CD14-positive monocyte (primary cell): ENCODE data around the gene RAB14. TPM values are rescaled to one million over a fixed set of nuclear protein-coding genes. Genes with fewer than 3 reads are reported as not detected.

Experiments
- DNase-seq, 3 donors: peaks; one replicate each; pipeline ENCODE4 v3.0.0-alpha.2; 2011 to 2022
- H2AFZ ChIP-seq: 2 replicates; pipeline ENCODE4 v1.6.0; 2012; ENCODE audit warnings: mild to moderate bottlenecking, low read depth, low read length, inconsistent platforms; ENCODE audit not compliant: insufficient read depth, poor library complexity, severe bottlenecking
- H3K27ac ChIP-seq, 2 donors: 1 replicate in 1 of 2; 2 replicates in 1 of 2; pipeline ENCODE4 v1.5.1; 2012 to 2013; ENCODE audit warnings: low read length in 2 of 2, control low read depth in 1 of 2, inconsistent platforms in 1 of 2, low read depth in 1 of 2, mild to moderate bottlenecking in 1 of 2
- H3K27me3 ChIP-seq, 2 donors: one replicate each; pipeline versions ENCODE4 v1.6.0 to v1.6.1; 2011 to 2013; ENCODE audit warnings: low read length in 2 of 2; ENCODE audit not compliant: control insufficient read depth in 2 of 2, insufficient read depth in 2 of 2
- H3K36me3 ChIP-seq, 2 donors: replicated peaks in 1 of 2; 1 replicate in 1 of 2; 2 replicates in 1 of 2; pipeline versions ENCODE4 v1.5.1 to v1.6.1; 2012 to 2013; ENCODE audit warnings: low read length in 2 of 2, control low read depth in 1 of 2, inconsistent platforms in 1 of 2, mild to moderate bottlenecking in 1 of 2; ENCODE audit not compliant: insufficient read depth in 2 of 2, control insufficient read depth in 1 of 2
- H3K4me1 ChIP-seq, 2 donors: 1 replicate in 1 of 2; 2 replicates in 1 of 2; pipeline versions ENCODE4 v1.5.1 to v1.6.1; 2012 to 2013; ENCODE audit warnings: low read length in 2 of 2, control low read depth in 1 of 2, inconsistent platforms in 1 of 2, mild to moderate bottlenecking in 1 of 2, moderate library complexity in 1 of 2; ENCODE audit not compliant: insufficient read depth in 2 of 2, control insufficient read depth in 1 of 2
- H3K4me2 ChIP-seq: replicated peaks from 2 replicates; pipeline ENCODE3; 2012; ENCODE audit warnings: low read length, moderate library complexity, mild to moderate bottlenecking; ENCODE audit not compliant: poor library complexity, severe bottlenecking; ENCODE audit errors: extremely low read depth
- H3K4me3 ChIP-seq, 3 experiments: fragments of 200-600 bp in 1 of 3; sonication (generic) in 1 of 3; replicated peaks in 1 of 3; 1 replicate in 2 of 3; 2 replicates in 1 of 3; pipeline ENCODE4 v1.5.1; 2011 to 2013; ENCODE audit warnings: low read length in 3 of 3, mild to moderate bottlenecking in 3 of 3, control low read depth in 2 of 3, low read depth in 2 of 3, inconsistent platforms in 1 of 3, moderate library complexity in 1 of 3
- H3K79me2 ChIP-seq: 2 replicates; pipeline ENCODE4 v1.6.0; 2012; ENCODE audit warnings: mild to moderate bottlenecking, control low read depth, inconsistent platforms, low read length, moderate library complexity; ENCODE audit not compliant: insufficient read depth
- H3K9ac ChIP-seq: 2 replicates; pipeline ENCODE4 v1.6.0; 2017; ENCODE audit warnings: low read length, mild to moderate bottlenecking; ENCODE audit not compliant: insufficient read depth, poor library complexity, severe bottlenecking
- H3K9me3 ChIP-seq, 2 donors: replicated peaks in 1 of 2; 1 replicate in 1 of 2; 2 replicates in 1 of 2; pipeline versions ENCODE4 v1.5.1 to v1.6.1; 2012 to 2013; ENCODE audit warnings: low read length in 2 of 2, control low read depth in 1 of 2; ENCODE audit not compliant: control insufficient read depth in 1 of 2, insufficient read depth in 1 of 2
- H4K20me1 ChIP-seq: 2 replicates; pipeline ENCODE4 v1.6.0; 2012; ENCODE audit warnings: mild to moderate bottlenecking, low read length, control low read depth, moderate library complexity; ENCODE audit not compliant: insufficient read depth
- H3K27ac Mint-ChIP-seq, 7 donors: one replicate each; pipeline ENCODE4 v1.8.0; 2020; ENCODE audit warnings: mild to moderate bottlenecking in 7 of 7, mixed read lengths in 7 of 7, moderate library complexity in 6 of 7, inconsistent platforms in 2 of 7
- H3K27me3 Mint-ChIP-seq, 3 donors: one replicate each; pipeline ENCODE4 v1.8.0; 2021 to 2022; ENCODE audit warnings: low read depth in 3 of 3, mild to moderate bottlenecking in 3 of 3, mixed read lengths in 3 of 3, moderate library complexity in 3 of 3, inconsistent platforms in 1 of 3
- H3K36me3 Mint-ChIP-seq, 2 donors: one replicate each; pipeline ENCODE4 v1.8.0; 2020; ENCODE audit warnings: mixed read lengths in 2 of 2, inconsistent platforms in 1 of 2, mild to moderate bottlenecking in 1 of 2
- H3K4me1 Mint-ChIP-seq: one replicate; pipeline ENCODE4 v1.8.0; 2020; ENCODE audit warnings: mild to moderate bottlenecking, mixed read lengths
- H3K4me3 Mint-ChIP-seq, 2 donors: one replicate each; pipeline ENCODE4 v1.8.0; 2020; ENCODE audit warnings: mild to moderate bottlenecking in 2 of 2, mixed read lengths in 2 of 2, moderate library complexity in 1 of 2
- H3K9me3 Mint-ChIP-seq, 7 donors: one replicate each; pipeline ENCODE4 v1.8.0; 2020 to 2022; ENCODE audit warnings: mixed read lengths in 7 of 7, mild to moderate bottlenecking in 6 of 7, moderate library complexity in 6 of 7, inconsistent platforms in 2 of 7
- WGBS: methylation state at CpG from one replicate; pipeline ENCODE4 v1.1.5; 2013; ENCODE audit warnings: missing lambda C conversion rate; ENCODE audit not compliant: insufficient coverage; 5-methylcytosine and 5-hydroxymethylcytosine counted together
- intact Hi-C, 2 donors: fragments of 100-400 bp; cut with micrococcal nuclease; formaldehyde crosslinking; loops; one replicate each; pipeline versions ENCODE4 v1.15.0 to v1.15.1; 2023
- polyA plus RNA-seq, 3 donors: library from polyadenylated mRNA; depleted of rRNA in 1 of 3; unstranded in 2 of 3; stranded (reverse) in 1 of 3; fragments of 300-500 nt in 2 of 3; fragments of >200 nt in 1 of 3; fragmentation: Illumina TruSeq in 2 of 3; gene quantifications; 1 replicate in 2 of 3; 2 replicates in 1 of 3; pipeline ENCODE4 v1.2.3, GENCODE V29; 2012 to 2021
- TF ChIP-seq, protein P1 (sequence below): fragments of 200-600 bp; IDR thresholded peaks from one replicate; pipeline ENCODE4 v1.8.0; 2022; ENCODE audit warnings: antibody characterized with exemption, mild to moderate bottlenecking

Gene RAB14
- polyA plus RNA-seq, 3 donors: 23.1 to 60.0 (median 44.4) TPM

- Mint-ChIP-seq H3K4me1 (peaks cover 59% of the 10 kb centered on the region), H3K27ac (peak overlapping the region; percentile 89 to 97 (median 96)), H3K27me3 (no peaks in the 10 kb centered on the region), H3K9me3 (no peaks in the 10 kb centered on the region), H3K36me3 (peaks cover 0 to 2% of the 10 kb centered on the region in 2 donors), H3K4me3 (peak overlapping the region; percentile 92 to 95)
- Histone ChIP-seq H2AFZ (peak overlapping the region; percentile 87), H3K36me3 (no peaks in the 10 kb centered on the region), H3K27me3 (no peaks in the 10 kb centered on the region), H3K27ac (peak overlapping the region; percentile 84 to 88), H3K9me3 (no peaks in the 10 kb centered on the region), H4K20me1 (peaks cover 50% of the 10 kb centered on the region), H3K79me2 (peaks cover 56% of the 10 kb centered on the region), H3K4me1 (peaks cover 29 to 61% of the 10 kb centered on the region in 2 donors), H3K9ac (peak overlapping the region; percentile 96), H3K4me3 (peak overlapping the region; percentile 88 to 97 (median 89)), H3K4me2 (peak overlapping the region; percentile 94)
- DNase-seq: no peak
- WGBS: under 1% methylated on average over 73 of the region's 81 CpGs
- TF ChIP-seq, protein P1, sequence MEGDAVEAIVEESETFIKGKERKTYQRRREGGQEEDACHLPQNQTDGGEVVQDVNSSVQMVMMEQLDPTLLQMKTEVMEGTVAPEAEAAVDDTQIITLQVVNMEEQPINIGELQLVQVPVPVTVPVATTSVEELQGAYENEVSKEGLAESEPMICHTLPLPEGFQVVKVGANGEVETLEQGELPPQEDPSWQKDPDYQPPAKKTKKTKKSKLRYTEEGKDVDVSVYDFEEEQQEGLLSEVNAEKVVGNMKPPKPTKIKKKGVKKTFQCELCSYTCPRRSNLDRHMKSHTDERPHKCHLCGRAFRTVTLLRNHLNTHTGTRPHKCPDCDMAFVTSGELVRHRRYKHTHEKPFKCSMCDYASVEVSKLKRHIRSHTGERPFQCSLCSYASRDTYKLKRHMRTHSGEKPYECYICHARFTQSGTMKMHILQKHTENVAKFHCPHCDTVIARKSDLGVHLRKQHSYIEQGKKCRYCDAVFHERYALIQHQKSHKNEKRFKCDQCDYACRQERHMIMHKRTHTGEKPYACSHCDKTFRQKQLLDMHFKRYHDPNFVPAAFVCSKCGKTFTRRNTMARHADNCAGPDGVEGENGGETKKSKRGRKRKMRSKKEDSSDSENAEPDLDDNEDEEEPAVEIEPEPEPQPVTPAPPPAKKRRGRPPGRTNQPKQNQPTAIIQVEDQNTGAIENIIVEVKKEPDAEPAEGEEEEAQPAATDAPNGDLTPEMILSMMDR: no peak
- intact Hi-C loops: loop anchor here in 1 of 2 donors (5.0 kb wide), 1 partner anchor 171 kb away; the partner anchor contains the start of gene STOM
Observed at GRCh38 chr9:121201045-121201737, 478 bp downstream of the RAB14 start.

GRCh38 chr9:121200356-121200755 lies 1.3 kb downstream of the RAB14 start:
- 14% methylated on average over 1 of the region's 4 CpGs for WGBS
- Mint-ChIP-seq H3K27me3 (no peaks in the 10 kb centered on the region), H3K36me3 (peaks cover 0 to 2% of the 10 kb centered on the region in 2 donors), H3K9me3 (no peaks in the 10 kb centered on the region), H3K4me1 (peaks cover 67% of the 10 kb centered on the region), H3K27ac (peak overlapping the region; percentile 11 to 90 (median 85)), H3K4me3 (peak overlapping the region; percentile 92 to 93)
- H3K27ac ChIP-seq: peak overlapping the region in 1 of 2 donors; percentile 88
- H3K4me1 ChIP-seq: peaks cover 31 to 69% of the 10 kb centered on the region in 2 donors
- intact Hi-C loops: loop anchor here in 1 of 2 donors (5.0 kb wide), 1 partner anchor 172 kb away; the partner anchor contains the start of gene STOM
- DNase-seq: no peak
- peak overlapping the region; percentile 96 for H3K9ac ChIP-seq
- no peaks in the 10 kb centered on the region for H3K9me3 ChIP-seq
- no peaks in the 10 kb centered on the region for H3K36me3 ChIP-seq
- TF ChIP-seq, protein P1: no peak
- H3K4me3 ChIP-seq: peak overlapping the region; percentile 88 to 97 (median 89)
- H4K20me1 ChIP-seq: peaks cover 58% of the 10 kb centered on the region
- H2AFZ ChIP-seq: peak overlapping the region; percentile 87
- H3K27me3 ChIP-seq: no peaks in the 10 kb centered on the region
- peak overlapping the region; percentile 94 for H3K4me2 ChIP-seq
- peaks cover 64% of the 10 kb centered on the region for H3K79me2 ChIP-seq
